Sigmoid colon (tissue), 4 donors: Measurements from ENCODE around the gene UTS2B.

Source experiments
- CTCF ChIP-seq, 4 experiments: fragments of 450-650 bp in 3 of 4; fragments of 200-600 bp in 1 of 4; IDR thresholded peaks; one replicate each; pipeline ENCODE4 v1.5.1; 2016 to 2019; ENCODE audit warnings: antibody characterized with exemption in 4 of 4, mild to moderate bottlenecking in 3 of 4, moderate library complexity in 2 of 4
- EP300 ChIP-seq, 4 donors: sonication (generic); formaldehyde crosslinking; IDR thresholded peaks; one replicate each; pipeline ENCODE4 v1.6.1; 2017; ENCODE audit warnings: antibody characterized with exemption in 4 of 4
- POLR2A ChIP-seq, 2 donors: fragments of 450-650 bp; IDR thresholded peaks; one replicate each; pipeline ENCODE4 v1.6.1; 2016; ENCODE audit warnings: antibody characterized with exemption in 2 of 2, mild to moderate bottlenecking in 2 of 2, moderate library complexity in 2 of 2

GRCh38 chr3:191298846-191299245 is 31.5 kb downstream of the UTS2B start:
- TF ChIP-seq CTCF (IDR thresholded peaks at IDR 0.05) (no peak), POLR2A (IDR thresholded peaks at IDR 0.05) (no peak), EP300 (IDR thresholded peaks at IDR 0.05) (no peak)
